HepG2 (cell line): ENCODE data around the gene IRF4. TPM values are rescaled to one million over a fixed set of nuclear protein-coding genes. Genes with fewer than 3 reads are reported as not detected.

ENCODE experiments used
- AFF4 ChIP-seq: sonication (generic); formaldehyde crosslinking; IDR thresholded peaks from 2 replicates; pipeline ENCODE4 v1.4.0; 2020; ENCODE audit warnings: missing genetic modification reagents
- CCDC6 ChIP-seq: sonication (generic); formaldehyde crosslinking; IDR thresholded peaks from 2 replicates; pipeline ENCODE4 v1.8.1; 2022; ENCODE audit warnings: mild to moderate bottlenecking, missing genetic modification reagents, moderate library complexity
- ERF ChIP-seq: IDR thresholded peaks from 2 replicates; pipeline ENCODE4 v1.6.1; 2018; ENCODE audit warnings: missing biosample characterization, missing genetic modification reagents
- FIP1L1 ChIP-seq: fragments of 200-400 bp; formaldehyde crosslinking; IDR thresholded peaks from 2 replicates; pipeline ENCODE4 v1.6.1; 2018; ENCODE audit warnings: low read depth, mild to moderate bottlenecking, low read length, moderate library complexity, borderline replicate concordance; ENCODE audit not compliant: insufficient read depth
- KLF11 ChIP-seq: IDR thresholded peaks from 2 replicates; pipeline ENCODE4 v1.6.1; 2016; ENCODE audit warnings: missing compliant biosample characterization
- KLF9 ChIP-seq: IDR thresholded peaks from 2 replicates; pipeline ENCODE4 v1.6.1; 2016; ENCODE audit warnings: low read depth
- SETDB1 ChIP-seq: sonication (generic); formaldehyde crosslinking; IDR thresholded peaks from 2 replicates; pipeline ENCODE4 v1.5.1; 2020; ENCODE audit warnings: missing genetic modification reagents, mild to moderate bottlenecking, borderline replicate concordance
- SIN3A ChIP-seq: IDR thresholded peaks from 2 replicates; pipeline ENCODE4 v1.6.1; 2011; ENCODE audit warnings: low read depth, mild to moderate bottlenecking, control low read depth, low read length, borderline replicate concordance
- SP1 ChIP-seq, 2 experiments: fragments of 450-650 bp in 1 of 2; sonication (generic) in 1 of 2; formaldehyde crosslinking in 1 of 2; IDR thresholded peaks; 2 replicates each; pipeline versions ENCODE4 v1.4.0 to v1.6.1; 2016 to 2020; ENCODE audit warnings: missing genetic modification reagents in 1 of 2
- TERF1 ChIP-seq: sonication (generic); formaldehyde crosslinking; IDR thresholded peaks from 2 replicates; pipeline ENCODE4 v1.8.0; 2022; ENCODE audit warnings: mild to moderate bottlenecking, missing genetic modification reagents, moderate library complexity
- ZC3H4 ChIP-seq: sonication (generic); formaldehyde crosslinking; IDR thresholded peaks from 2 replicates; pipeline ENCODE4 v1.4.0; 2020; ENCODE audit warnings: missing genetic modification reagents, borderline replicate concordance
- ZNF124 ChIP-seq: sonication (generic); formaldehyde crosslinking; IDR thresholded peaks from 2 replicates; pipeline ENCODE4 v1.4.0; 2020; ENCODE audit warnings: missing genetic modification reagents
- ZNF34 ChIP-seq: sonication (generic); formaldehyde crosslinking; IDR thresholded peaks from 2 replicates; pipeline ENCODE4 v1.4.0; 2020; ENCODE audit warnings: mild to moderate bottlenecking, missing genetic modification reagents, borderline replicate concordance
- ZNF432 ChIP-seq: sonication (generic); formaldehyde crosslinking; IDR thresholded peaks from 2 replicates; pipeline ENCODE4 v1.5.0; 2020; ENCODE audit warnings: missing genetic modification reagents, mild to moderate bottlenecking, borderline replicate concordance
- ZNF609 ChIP-seq: sonication (generic); formaldehyde crosslinking; IDR thresholded peaks from 2 replicates; pipeline ENCODE4 v1.4.0; 2020; ENCODE audit warnings: mild to moderate bottlenecking, missing genetic modification reagents, borderline replicate concordance
- ZNF7 ChIP-seq: IDR thresholded peaks from 2 replicates; pipeline ENCODE4 v1.6.1; 2016; ENCODE audit warnings: missing biosample characterization, missing genetic modification reagents
- polyA plus RNA-seq, 8 experiments: library from polyadenylated mRNA; depleted of rRNA in 3 of 8; stranded (reverse) in 7 of 8; unstranded in 1 of 8; fragments of >200 nt; fragmentation: Illumina TruSeq in 4 of 8; extraction: Trizol in 4 of 8; gene quantifications; 2 replicates each; pipeline versions ENCODE4 v1.2.1 to v1.2.3, GENCODE V29; 2011 to 2016; ENCODE audit warnings: low read depth in 4 of 8, missing spikeins in 1 of 8, mixed read lengths in 1 of 8; ENCODE audit not compliant: insufficient read depth in 1 of 8
- total RNA-seq, 5 experiments: library from RNA; depleted of rRNA; stranded (reverse); fragments of >200 nt; fragmentation: Illumina TruSeq; extraction: Trizol; gene quantifications; 2 replicates each; pipeline ENCODE4 v1.2.3, GENCODE V29; 2016; ENCODE audit warnings: low read depth in 1 of 5
- TF ChIP-seq, protein P1 (sequence below): sonication (generic); formaldehyde crosslinking; IDR thresholded peaks from 2 replicates; pipeline ENCODE4 v1.4.0; 2020; ENCODE audit warnings: missing genetic modification reagents

Gene IRF4
- total and polyA plus RNA-seq, 2 of the 13 experiments (the other 11 are each of a cell fraction or from before 2014, with no cell fraction given), result 0.07 to 0.09 TPM

GRCh38 chr6:422433-423054 is 31.0 kb downstream of the IRF4 start (continued):
- TF ChIP-seq, protein P1, sequence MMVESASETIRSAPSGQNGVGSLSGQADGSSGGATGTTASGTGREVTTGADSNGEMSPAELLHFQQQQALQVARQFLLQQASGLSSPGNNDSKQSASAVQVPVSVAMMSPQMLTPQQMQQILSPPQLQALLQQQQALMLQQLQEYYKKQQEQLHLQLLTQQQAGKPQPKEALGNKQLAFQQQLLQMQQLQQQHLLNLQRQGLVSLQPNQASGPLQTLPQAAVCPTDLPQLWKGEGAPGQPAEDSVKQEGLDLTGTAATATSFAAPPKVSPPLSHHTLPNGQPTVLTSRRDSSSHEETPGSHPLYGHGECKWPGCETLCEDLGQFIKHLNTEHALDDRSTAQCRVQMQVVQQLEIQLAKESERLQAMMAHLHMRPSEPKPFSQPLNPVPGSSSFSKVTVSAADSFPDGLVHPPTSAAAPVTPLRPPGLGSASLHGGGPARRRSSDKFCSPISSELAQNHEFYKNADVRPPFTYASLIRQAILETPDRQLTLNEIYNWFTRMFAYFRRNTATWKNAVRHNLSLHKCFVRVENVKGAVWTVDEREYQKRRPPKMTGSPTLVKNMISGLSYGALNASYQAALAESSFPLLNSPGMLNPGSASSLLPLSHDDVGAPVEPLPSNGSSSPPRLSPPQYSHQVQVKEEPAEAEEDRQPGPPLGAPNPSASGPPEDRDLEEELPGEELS (CRISPR knock-in tag), result 0 out of 2 replicates have a peak, but pooled peaks have one; percentile 28
- TF ChIP-seq ZNF609 (CRISPR knock-in tag), result no peak
- TF ChIP-seq ZNF432, result no peak
- no peak for TF ChIP-seq SP1 (IDR thresholded peaks at IDR 0.05)
- TF ChIP-seq SP1 (CRISPR knock-in tag; IDR thresholded peaks at IDR 0.05), result no peak
- peak; percentile 58; the same call in 1 of the 2 replicates for TF ChIP-seq ERF (CRISPR knock-in tag)
- TF ChIP-seq KLF11 (CRISPR knock-in tag), result no peak
- TF ChIP-seq SIN3A, result no peak
- TF ChIP-seq KLF9, result no peak
- TF ChIP-seq AFF4 (CRISPR knock-in tag), result no peak
- no peak for TF ChIP-seq FIP1L1
- TF ChIP-seq ZNF124, result no peak
- no peak for TF ChIP-seq TERF1 (CRISPR knock-in tag)
- TF ChIP-seq ZNF7, result no peak
- TF ChIP-seq ZNF34 (CRISPR knock-in tag), result no peak
- TF ChIP-seq ZC3H4 (CRISPR knock-in tag), result no peak
- 0 out of 2 replicates have a peak, but pooled peaks have one; percentile 15 for TF ChIP-seq CCDC6 (CRISPR knock-in tag)
- no peak for TF ChIP-seq SETDB1 (CRISPR knock-in tag)
